Stimulated activated CD8-positive, alpha-beta memory T cell treated with anti-CD3 and anti-CD28 coated beads, Interleukin-7, amount 100 ng/mL, for 48 hours (primary cell): ENCODE data around the gene CELF2.

Experiments
- DNase-seq, 2 donors: peaks; one replicate each; pipeline ENCODE4 v3.0.0-alpha.2; 2020; ENCODE audit warnings: low read depth in 1 of 2; ENCODE audit errors: extremely low read depth in 1 of 2

Gene CELF2

GRCh38 chr10:11290156-11290890 is 272.7 kb downstream of the CELF2 start:
- no peak for DNase-seq

- no peak for DNase-seq
Observed at GRCh38 chr10:11292576-11293302, 275.1 kb downstream of the CELF2 start.

- DNase-seq = no peak
Observed at GRCh38 chr10:11293332-11293731, 275.7 kb downstream of the CELF2 start.

- DNase-seq = no peak
Observed at GRCh38 chr10:11294831-11295450, 277.3 kb downstream of the CELF2 start.

GRCh38 chr10:11295492-11295891 is 277.8 kb downstream of the CELF2 start:
- DNase-seq = no peak

GRCh38 chr10:11297136-11297535 is 279.5 kb downstream of the CELF2 start:
- no peak for DNase-seq

GRCh38 chr10:11298116-11298515 is 280.4 kb downstream of the CELF2 start:
- DNase-seq = no peak

GRCh38 chr10:11299125-11299524 is 281.5 kb downstream of the CELF2 start:
- DNase-seq = no peak

- no peak for DNase-seq
Observed at GRCh38 chr10:11300026-11300425, 282.4 kb downstream of the CELF2 start.

- DNase-seq = no peak
Observed at GRCh38 chr10:11300563-11300962, 282.9 kb downstream of the CELF2 start.

- no peak for DNase-seq
Observed at GRCh38 chr10:11301571-11302111, 284.0 kb downstream of the CELF2 start.

- DNase-seq = no peak
Observed at GRCh38 chr10:11302181-11302580, 284.5 kb downstream of the CELF2 start.

- DNase-seq = no peak
Observed at GRCh38 chr10:11303361-11304170, 285.9 kb downstream of the CELF2 start.

- DNase-seq = no peak
Observed at GRCh38 chr10:11304906-11305585, 287.4 kb downstream of the CELF2 start.

GRCh38 chr10:11305825-11306593 is 288.3 kb downstream of the CELF2 start:
- no peak for DNase-seq

- no peak for DNase-seq
Observed at GRCh38 chr10:11307004-11307403, 289.3 kb downstream of the CELF2 start.

GRCh38 chr10:11307937-11308336 is 290.3 kb downstream of the CELF2 start:
- no peak for DNase-seq

- no peak for DNase-seq
Observed at GRCh38 chr10:11311027-11311426, 293.4 kb downstream of the CELF2 start.

- DNase-seq = no peak
Observed at GRCh38 chr10:11313463-11313862, 295.8 kb downstream of the CELF2 start.
